ENCODE data around the gene NCKIPSD. TPM values are rescaled to one million over a fixed set of nuclear protein-coding genes. Genes with fewer than 3 reads are reported as not detected.

Gene NCKIPSD
- total and polyA plus RNA-seq, 4 donors: 9.0 to 22.0 (median 11.6) TPM

DNA sequence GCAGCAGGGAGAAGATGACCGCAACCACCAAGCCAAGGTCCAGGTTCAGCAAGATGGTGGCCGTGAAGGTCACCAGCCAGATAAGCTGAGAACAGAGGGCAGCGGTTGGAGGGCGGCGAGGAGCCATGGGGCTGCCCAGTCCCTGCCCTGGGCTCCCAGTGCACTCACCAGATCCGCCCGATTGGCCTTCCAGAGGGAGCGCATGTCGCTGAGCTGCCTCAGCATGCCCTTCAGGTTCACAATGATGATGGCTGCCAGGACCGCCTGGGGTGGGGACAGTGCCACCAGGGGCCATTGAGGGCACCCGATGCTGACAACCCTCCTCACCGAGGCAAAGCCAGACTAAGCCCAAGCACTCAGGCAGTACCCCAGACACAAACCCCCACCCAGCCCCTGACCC lies 55.8 kb downstream of the NCKIPSD start:
- TF ChIP-seq, protein P1, sequence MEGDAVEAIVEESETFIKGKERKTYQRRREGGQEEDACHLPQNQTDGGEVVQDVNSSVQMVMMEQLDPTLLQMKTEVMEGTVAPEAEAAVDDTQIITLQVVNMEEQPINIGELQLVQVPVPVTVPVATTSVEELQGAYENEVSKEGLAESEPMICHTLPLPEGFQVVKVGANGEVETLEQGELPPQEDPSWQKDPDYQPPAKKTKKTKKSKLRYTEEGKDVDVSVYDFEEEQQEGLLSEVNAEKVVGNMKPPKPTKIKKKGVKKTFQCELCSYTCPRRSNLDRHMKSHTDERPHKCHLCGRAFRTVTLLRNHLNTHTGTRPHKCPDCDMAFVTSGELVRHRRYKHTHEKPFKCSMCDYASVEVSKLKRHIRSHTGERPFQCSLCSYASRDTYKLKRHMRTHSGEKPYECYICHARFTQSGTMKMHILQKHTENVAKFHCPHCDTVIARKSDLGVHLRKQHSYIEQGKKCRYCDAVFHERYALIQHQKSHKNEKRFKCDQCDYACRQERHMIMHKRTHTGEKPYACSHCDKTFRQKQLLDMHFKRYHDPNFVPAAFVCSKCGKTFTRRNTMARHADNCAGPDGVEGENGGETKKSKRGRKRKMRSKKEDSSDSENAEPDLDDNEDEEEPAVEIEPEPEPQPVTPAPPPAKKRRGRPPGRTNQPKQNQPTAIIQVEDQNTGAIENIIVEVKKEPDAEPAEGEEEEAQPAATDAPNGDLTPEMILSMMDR (IDR thresholded peaks at IDR 0.05; ENCODE audit: control extremely low read depth, extremely low read depth): no peak
- ATAC-seq (ENCODE audit: insufficient read depth, low FRiP score) (no peak), DNase-seq (no peak)
- Histone ChIP-seq H3K27ac (ENCODE audit: low read depth in 1 of 2, low read length in 1 of 2) (no peak overlapping the region), H3K4me3 (no peak overlapping the region), H3K9me3 (ENCODE audit: control insufficient read depth in 4 of 4, insufficient read depth in 3 of 4, low read length in 3 of 4) (no peaks in the 10 kb centered on the region), H3K4me1 (ENCODE audit: control insufficient read depth in 5 of 5, insufficient read depth in 5 of 5, low read length in 5 of 5) (peaks cover 0 to 9% (median 3%) of the 10 kb centered on the region in 5 donors), H3K27me3 (ENCODE audit: control insufficient read depth in 3 of 3, insufficient read depth in 3 of 3, low read length in 2 of 3) (no peaks in the 10 kb centered on the region), H3K36me3 (ENCODE audit: control insufficient read depth in 4 of 4, insufficient read depth in 4 of 4, low read length in 4 of 4) (peaks cover 0 to 50% (median 13%) of the 10 kb centered on the region in 4 donors), H3K9ac (ENCODE audit: insufficient read depth in 1 of 2, low read length in 2 of 2) (no peak overlapping the region)
- WGBS, 2 donors: 96 to 98% methylated on average over 12 of the region's 12 CpGs

DNA sequence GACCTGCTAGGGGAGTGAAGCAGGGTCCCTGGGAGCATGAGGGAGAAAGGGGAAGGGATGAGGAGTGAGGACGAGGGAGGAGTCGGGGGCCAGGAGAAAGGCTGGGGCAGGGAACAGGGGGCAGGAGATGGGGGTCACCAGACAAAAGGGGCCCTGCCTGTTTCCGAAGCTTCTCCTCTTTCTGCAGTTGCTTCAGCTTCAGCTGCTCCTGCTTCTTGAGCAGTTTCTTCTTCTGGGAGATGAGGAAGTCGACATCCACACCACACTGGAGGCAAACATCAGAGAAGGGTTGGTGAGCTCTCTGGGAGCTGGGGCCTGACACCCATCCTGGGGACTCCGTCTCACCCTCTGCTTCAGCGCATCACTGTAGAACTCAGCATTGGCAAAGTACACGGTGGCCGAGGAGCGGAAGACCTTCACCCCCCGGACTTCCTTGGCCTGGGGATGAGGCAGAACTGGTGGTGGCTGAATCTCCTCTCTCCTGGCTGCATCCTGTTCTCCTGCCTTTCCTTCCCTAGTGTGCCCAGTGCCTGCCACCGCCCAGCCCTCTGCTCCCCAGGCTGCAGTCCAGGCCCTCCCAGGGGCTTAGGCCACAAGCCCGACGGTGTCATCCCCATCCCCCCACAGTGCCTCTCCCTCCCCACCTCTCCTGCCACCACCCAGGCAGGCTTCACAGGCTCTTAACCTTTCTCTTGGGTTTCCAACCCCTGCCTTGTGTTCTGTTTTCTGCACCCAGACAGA lies 57.3 kb downstream of the NCKIPSD start:
- peaks cover 0 to 49% (median 13%) of the 10 kb centered on the region in 4 donors for H3K36me3 ChIP-seq (ENCODE audit: control insufficient read depth in 4 of 4, insufficient read depth in 4 of 4, low read length in 4 of 4)

DNA sequence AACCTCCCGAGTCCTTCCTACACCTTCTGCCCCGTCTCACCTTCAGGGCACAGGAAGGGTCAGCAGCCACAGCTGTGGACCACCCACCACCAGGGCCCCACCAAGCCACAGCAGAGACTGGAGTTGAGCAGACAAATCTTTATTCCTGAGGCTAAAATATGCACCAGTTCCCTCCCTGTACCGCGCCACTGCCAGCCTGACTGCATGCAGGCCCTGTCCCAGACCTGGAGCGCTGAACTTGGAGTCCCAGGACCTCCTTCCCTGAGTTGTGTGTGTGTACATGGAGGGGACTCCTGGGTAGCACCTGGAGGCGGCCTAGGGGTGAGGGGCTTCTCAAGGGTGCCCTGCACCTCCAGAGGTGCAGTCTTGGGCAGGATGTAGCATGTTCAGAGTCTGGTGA lies 60.1 kb downstream of the NCKIPSD start:
- 93 to 98% methylated on average over 6 of the region's 6 CpGs for WGBS, 2 donors
- no peaks in the 10 kb centered on the region for H3K4me1 ChIP-seq (ENCODE audit: control insufficient read depth in 5 of 5, insufficient read depth in 5 of 5, low read length in 5 of 5)
- no peak overlapping the region for H3K27ac ChIP-seq (ENCODE audit: low read depth in 1 of 2, low read length in 1 of 2)
- no peak overlapping the region for H3K9ac ChIP-seq (ENCODE audit: insufficient read depth in 1 of 2, low read length in 2 of 2)
- no peaks in the 10 kb centered on the region for H3K27me3 ChIP-seq (ENCODE audit: control insufficient read depth in 3 of 3, insufficient read depth in 3 of 3, low read length in 2 of 3)
- peaks cover 0 to 3% (median 0%) of the 10 kb centered on the region in 4 donors for H3K9me3 ChIP-seq (ENCODE audit: control insufficient read depth in 4 of 4, insufficient read depth in 3 of 4, low read length in 3 of 4)
- no peak overlapping the region for H3K4me3 ChIP-seq
- TF ChIP-seq, protein P1 (IDR thresholded peaks at IDR 0.05; ENCODE audit: control extremely low read depth, extremely low read depth): no peak
- H3K36me3 ChIP-seq (ENCODE audit: control insufficient read depth in 4 of 4, insufficient read depth in 4 of 4, low read length in 4 of 4): peaks cover 0 to 26% (median 7%) of the 10 kb centered on the region in 4 donors
- no peak for ATAC-seq (ENCODE audit: insufficient read depth, low FRiP score)
- no peak for DNase-seq

More for the DNA sequence above, 57.3 kb downstream of the NCKIPSD start:
- Histone ChIP-seq H3K27me3 (ENCODE audit: control insufficient read depth in 3 of 3, insufficient read depth in 3 of 3, low read length in 2 of 3) (no peaks in the 10 kb centered on the region), H3K4me1 (ENCODE audit: control insufficient read depth in 5 of 5, insufficient read depth in 5 of 5, low read length in 5 of 5) (no peaks in the 10 kb centered on the region), H3K27ac (ENCODE audit: low read depth in 1 of 2, low read length in 1 of 2) (no peak overlapping the region), H3K9me3 (ENCODE audit: control insufficient read depth in 4 of 4, insufficient read depth in 3 of 4, low read length in 3 of 4) (no peaks in the 10 kb centered on the region), H3K9ac (ENCODE audit: insufficient read depth in 1 of 2, low read length in 2 of 2) (no peak overlapping the region), H3K4me3 (no peak overlapping the region)
- DNase-seq (no peak), ATAC-seq (ENCODE audit: insufficient read depth, low FRiP score) (no peak)
- TF ChIP-seq, protein P1 (IDR thresholded peaks at IDR 0.05; ENCODE audit: control extremely low read depth, extremely low read depth): no peak
- 85 to 88% methylated on average over 13 of the region's 13 CpGs for WGBS, 2 donors
